ENCODE measurements around the gene LUM.

LUM gene

DNA sequence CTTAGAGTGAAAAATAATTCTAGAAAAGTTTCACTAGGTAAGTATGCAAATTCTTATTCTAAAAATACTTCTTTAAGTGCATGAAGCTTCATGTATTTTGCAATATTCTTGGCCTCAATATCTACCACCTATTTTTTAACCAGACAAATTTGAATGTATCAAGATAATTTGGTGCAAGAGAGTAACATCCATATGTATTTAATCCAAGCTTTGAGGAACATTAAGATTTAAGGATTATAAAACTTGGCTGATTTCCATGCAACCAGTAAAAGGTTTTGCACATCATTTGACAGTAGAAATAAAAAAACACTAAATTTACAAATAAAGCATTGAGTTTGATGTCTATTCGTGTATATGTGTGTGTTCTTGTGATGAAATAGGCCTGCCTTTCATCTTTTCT is 7.7 kb downstream of the LUM start:
- DNase-seq (ENCODE audit: low read depth), result no peak
- H3K4me3 ChIP-seq (ENCODE audit: low read depth, low read length), result no peak overlapping the region
- TF ChIP-seq, protein P1, sequence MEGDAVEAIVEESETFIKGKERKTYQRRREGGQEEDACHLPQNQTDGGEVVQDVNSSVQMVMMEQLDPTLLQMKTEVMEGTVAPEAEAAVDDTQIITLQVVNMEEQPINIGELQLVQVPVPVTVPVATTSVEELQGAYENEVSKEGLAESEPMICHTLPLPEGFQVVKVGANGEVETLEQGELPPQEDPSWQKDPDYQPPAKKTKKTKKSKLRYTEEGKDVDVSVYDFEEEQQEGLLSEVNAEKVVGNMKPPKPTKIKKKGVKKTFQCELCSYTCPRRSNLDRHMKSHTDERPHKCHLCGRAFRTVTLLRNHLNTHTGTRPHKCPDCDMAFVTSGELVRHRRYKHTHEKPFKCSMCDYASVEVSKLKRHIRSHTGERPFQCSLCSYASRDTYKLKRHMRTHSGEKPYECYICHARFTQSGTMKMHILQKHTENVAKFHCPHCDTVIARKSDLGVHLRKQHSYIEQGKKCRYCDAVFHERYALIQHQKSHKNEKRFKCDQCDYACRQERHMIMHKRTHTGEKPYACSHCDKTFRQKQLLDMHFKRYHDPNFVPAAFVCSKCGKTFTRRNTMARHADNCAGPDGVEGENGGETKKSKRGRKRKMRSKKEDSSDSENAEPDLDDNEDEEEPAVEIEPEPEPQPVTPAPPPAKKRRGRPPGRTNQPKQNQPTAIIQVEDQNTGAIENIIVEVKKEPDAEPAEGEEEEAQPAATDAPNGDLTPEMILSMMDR (IDR thresholded peaks at IDR 0.05; ENCODE audit: low read depth, low read length, missing control alignments), result no peak

DNA sequence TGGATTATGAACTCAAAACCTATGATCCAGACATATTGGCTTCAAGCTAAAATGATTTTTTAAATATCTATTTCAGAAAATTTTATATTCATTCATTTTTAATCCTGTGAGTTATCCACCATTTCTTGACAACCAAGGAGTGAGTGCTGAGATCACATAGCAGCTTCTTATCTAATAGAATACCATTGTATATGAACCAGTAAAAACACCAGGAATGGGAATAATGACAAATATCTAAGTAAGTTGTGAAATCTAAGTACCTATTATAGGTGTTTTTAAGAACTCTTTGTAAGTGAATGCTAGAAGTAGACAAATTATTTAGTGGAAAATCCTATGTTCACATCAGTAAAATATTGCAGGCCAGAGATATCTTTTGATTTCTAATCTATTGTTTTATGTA is 8.2 kb downstream of the LUM start:
- no peak overlapping the region for H3K4me3 ChIP-seq (ENCODE audit: low read depth, low read length)
- no peak for DNase-seq (ENCODE audit: low read depth)
- TF ChIP-seq, protein P1 (IDR thresholded peaks at IDR 0.05; ENCODE audit: low read depth, low read length, missing control alignments), result no peak

DNA sequence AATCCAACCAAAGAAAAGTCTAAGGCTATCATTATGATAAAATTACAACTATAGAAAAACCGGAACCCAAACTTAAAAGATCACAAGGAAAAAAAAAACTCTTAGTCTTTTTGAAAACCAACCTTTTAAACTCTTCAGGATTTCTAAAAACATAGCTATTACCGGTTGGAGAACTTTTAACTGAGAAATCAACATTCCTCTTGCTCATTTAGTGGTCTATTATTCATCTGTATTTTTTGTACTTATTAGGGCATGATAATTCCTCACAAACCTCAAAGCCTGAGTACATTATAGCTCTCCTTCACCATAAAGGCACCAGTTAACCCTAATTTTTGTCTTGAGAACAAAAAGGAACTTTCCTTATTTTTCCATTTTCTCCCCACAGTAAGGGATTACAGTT is 10.4 kb downstream of the LUM start:
- no peak for DNase-seq (ENCODE audit: low read depth)
- TF ChIP-seq, protein P1 (IDR thresholded peaks at IDR 0.05; ENCODE audit: low read depth, low read length, missing control alignments), result no peak
- no peak overlapping the region for H3K4me3 ChIP-seq (ENCODE audit: low read depth, low read length)

DNA sequence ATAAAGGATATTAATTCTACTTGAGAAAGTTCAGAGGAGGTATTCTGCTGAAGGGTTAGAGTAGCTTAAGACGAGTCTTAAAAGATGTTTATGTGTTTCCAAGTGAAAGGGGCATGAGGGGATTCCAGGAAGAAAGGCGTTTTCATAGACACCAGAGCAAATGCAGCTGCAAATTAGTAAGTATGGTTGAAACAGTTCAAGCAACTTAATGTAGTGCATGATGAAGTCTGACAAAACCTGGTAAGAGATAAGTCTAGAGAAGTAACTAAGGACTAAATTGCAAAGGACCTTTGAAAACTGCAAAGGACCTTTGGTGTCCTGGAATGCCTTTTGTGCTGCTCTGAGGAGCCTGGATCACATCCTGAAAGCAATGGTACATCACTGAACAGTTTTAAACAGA is 11.5 kb downstream of the LUM start:
- no peak for DNase-seq (ENCODE audit: low read depth)
- TF ChIP-seq, protein P1 (IDR thresholded peaks at IDR 0.05; ENCODE audit: low read depth, low read length, missing control alignments), result no peak
- H3K4me3 ChIP-seq (ENCODE audit: low read depth, low read length), result no peak overlapping the region

DNA sequence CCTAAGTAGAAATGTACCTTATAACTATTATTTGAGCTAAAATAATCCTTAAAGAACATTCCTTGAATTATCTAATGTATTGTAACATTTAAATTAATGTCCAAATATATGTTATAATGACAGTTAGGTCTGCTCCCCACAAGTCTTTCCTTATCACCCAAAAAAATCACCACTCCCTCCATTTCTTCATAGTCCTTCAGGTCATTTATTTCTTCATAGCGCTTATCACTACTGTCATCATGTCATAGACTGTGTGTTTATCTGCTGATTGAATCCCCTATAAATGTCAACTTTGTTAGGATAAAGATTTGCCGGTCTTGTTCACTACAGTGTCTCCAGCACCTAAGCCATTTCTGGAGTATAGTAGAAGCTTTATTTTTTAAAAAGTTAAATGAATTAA is 12.0 kb downstream of the LUM start:
- H3K4me3 ChIP-seq (ENCODE audit: low read depth, low read length), result no peak overlapping the region
- no peak for DNase-seq (ENCODE audit: low read depth)
- TF ChIP-seq, protein P1 (IDR thresholded peaks at IDR 0.05; ENCODE audit: low read depth, low read length, missing control alignments), result no peak

DNA sequence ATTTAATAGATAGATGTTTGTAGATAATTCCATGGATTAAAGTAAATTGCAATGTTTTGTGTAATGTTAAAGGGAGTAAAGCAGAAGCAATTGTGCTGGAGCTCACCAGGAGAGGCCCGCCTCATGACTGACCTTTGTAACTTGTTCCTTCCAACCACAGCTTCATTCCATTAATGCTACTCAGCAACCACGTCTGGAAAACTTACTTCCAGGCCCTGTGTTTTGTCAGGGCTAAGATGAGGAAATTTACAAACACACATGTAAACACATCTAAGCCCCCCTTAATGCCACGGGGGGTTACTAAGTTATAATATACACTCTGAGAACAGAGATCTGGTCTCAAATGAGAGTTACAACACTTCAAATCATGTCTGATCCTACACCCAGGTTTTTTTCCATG is 12.4 kb downstream of the LUM start:
- no peak for DNase-seq (ENCODE audit: low read depth)
- no peak overlapping the region for H3K4me3 ChIP-seq (ENCODE audit: low read depth, low read length)
- TF ChIP-seq, protein P1 (IDR thresholded peaks at IDR 0.05; ENCODE audit: low read depth, low read length, missing control alignments), result no peak

DNA sequence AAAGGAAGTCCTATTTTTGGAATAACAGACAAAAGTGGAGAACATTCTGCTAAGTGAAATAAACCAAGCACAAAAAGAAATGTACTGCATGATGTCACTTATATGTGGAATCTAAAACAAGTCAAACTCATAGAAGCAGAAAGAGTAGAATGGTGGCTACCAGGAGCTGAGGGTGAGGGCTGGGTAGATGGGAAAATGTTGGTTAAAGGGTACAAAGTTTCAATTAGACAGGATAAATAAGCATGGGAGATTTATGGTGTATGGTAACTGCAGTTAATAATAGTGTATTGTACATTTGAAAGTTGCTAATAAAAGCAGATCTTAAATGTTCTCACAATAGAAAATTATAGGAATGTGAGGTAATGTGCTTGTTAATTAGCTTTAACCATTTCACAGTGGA is 12.8 kb downstream of the LUM start:
- no peak for DNase-seq (ENCODE audit: low read depth)
- TF ChIP-seq, protein P1 (IDR thresholded peaks at IDR 0.05; ENCODE audit: low read depth, low read length, missing control alignments), result no peak

More for the DNA sequence above, 12.8 kb downstream of the LUM start:
- H3K4me3 ChIP-seq (ENCODE audit: low read depth, low read length), result no peak overlapping the region
